Tibial nerve (tissue), 4 donors: ENCODE data around the gene SERPINA3.

ENCODE experiments used
- EP300 ChIP-seq, 2 donors: sonication (generic); formaldehyde crosslinking; IDR thresholded peaks; one replicate each; pipeline ENCODE4 v1.6.1; 2017; ENCODE audit warnings: antibody characterized with exemption in 2 of 2, mild to moderate bottlenecking in 1 of 2
- POLR2A ChIP-seq, 2 donors: fragments of 450-650 bp; IDR thresholded peaks; one replicate each; pipeline ENCODE4 v1.6.1; 2017; ENCODE audit warnings: antibody characterized with exemption in 2 of 2, mild to moderate bottlenecking in 2 of 2, moderate library complexity in 2 of 2
- TF ChIP-seq, protein P1 (sequence below), 5 experiments: fragments of 200-600 bp in 3 of 5; fragments of 450-650 bp in 2 of 5; sonication (generic) in 3 of 5; IDR thresholded peaks; one replicate each; pipeline ENCODE4 v1.5.1; 2016 to 2019; ENCODE audit warnings: antibody characterized with exemption in 5 of 5, mild to moderate bottlenecking in 3 of 5, moderate library complexity in 2 of 5

DNA sequence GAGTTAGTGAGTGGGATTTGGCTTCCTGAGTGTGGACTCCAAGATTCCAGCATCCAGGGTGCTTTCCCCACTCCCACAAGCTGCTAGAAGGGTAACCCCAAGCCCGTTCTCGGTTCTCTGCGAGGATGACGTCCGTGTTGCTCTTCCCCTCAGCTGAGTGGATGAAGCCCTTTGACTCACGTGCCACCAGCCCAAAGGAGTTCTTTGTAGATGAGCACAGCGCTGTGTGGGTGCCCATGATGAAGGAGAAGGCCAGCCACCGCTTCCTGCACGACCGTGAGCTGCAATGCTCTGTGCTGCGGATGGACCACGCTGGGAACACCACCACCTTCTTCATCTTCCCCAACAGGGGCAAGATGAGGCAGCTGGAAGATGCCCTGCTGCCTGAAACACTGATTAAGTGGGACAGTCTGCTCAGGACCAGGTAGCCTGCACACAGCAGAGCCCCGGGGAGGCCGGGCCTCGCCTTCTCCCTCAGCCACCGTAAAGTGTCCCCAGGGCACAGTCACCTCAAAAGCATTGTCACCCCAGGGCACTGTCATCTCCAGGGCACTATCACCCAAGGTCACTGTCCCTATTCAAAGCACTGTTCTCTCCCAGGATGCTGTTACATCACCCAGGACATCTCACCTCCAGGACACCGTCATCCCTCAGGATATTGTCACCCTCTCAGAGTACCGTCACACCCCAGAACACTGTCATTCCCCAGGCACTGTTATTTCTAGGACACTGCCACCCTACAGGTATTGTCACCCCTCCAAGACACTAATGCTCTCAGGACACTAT is 31.3 kb downstream of the SERPINA3 start:
- TF ChIP-seq, protein P1, sequence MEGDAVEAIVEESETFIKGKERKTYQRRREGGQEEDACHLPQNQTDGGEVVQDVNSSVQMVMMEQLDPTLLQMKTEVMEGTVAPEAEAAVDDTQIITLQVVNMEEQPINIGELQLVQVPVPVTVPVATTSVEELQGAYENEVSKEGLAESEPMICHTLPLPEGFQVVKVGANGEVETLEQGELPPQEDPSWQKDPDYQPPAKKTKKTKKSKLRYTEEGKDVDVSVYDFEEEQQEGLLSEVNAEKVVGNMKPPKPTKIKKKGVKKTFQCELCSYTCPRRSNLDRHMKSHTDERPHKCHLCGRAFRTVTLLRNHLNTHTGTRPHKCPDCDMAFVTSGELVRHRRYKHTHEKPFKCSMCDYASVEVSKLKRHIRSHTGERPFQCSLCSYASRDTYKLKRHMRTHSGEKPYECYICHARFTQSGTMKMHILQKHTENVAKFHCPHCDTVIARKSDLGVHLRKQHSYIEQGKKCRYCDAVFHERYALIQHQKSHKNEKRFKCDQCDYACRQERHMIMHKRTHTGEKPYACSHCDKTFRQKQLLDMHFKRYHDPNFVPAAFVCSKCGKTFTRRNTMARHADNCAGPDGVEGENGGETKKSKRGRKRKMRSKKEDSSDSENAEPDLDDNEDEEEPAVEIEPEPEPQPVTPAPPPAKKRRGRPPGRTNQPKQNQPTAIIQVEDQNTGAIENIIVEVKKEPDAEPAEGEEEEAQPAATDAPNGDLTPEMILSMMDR (IDR thresholded peaks at IDR 0.05), result no peak
- no peak for TF ChIP-seq POLR2A (IDR thresholded peaks at IDR 0.05)
- no peak for TF ChIP-seq EP300 (IDR thresholded peaks at IDR 0.05)
